ENCODE measurements around the gene CORO2B. TPM values are rescaled to one million over a fixed set of nuclear protein-coding genes. Genes with fewer than 3 reads are reported as not detected.

CORO2B gene
- total RNA-seq, 2 donors from 2014 or later, result 4.3 to 8.5 TPM

DNA sequence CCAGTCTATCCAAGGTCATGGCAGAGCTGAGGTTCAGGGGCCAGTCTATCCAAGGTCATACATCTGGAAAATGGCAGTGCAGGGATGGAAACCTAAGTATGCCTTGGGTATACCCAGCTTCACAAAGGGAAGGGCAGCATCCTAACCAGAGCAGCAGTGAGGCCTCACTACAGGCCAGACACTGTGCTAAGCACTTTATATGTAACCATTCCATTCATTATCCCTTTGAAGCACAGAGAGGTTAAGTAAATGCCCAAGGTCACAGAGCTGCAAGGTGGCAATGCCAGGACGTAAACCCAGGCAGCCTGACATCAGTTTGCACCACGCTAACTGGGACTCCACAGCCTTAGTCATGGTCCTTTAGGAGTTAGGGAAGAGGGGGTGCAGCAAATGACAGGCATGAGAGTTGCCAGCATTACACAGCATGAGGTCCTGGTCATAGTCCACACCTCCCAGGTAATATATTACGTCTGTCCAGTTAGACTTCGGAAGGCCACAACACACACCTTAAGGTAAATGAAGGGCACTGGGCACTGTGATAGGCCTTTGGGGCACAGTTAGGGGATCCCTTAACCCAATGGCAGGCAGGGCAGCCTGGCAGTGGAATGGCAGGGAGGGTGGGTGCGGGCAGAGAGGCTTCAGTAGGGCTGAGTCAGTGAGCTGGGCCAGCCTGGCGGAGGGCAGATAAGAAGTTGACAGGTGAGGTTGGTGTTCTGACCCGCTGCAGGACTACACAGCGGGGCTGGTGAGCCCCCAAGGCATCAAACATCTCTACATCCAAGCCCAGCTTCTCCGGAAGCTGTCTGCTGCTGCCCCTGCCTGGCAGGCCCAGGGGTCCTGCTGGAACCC lies 21.1 kb upstream of the CORO2B start:
- no peak overlapping the region for H3K27ac ChIP-seq
- no peaks in the 10 kb centered on the region for H3K27me3 ChIP-seq (replicated peaks; ENCODE audit: insufficient read depth)
- DNase-seq (ENCODE audit: low spot score) (no peak), ATAC-seq (ENCODE audit: insufficient number of reproducible peaks, low FRiP score, low read depth) (no peak)
- no peak overlapping the region for H3K4me3 ChIP-seq
- peaks cover 2 to 13% of the 10 kb centered on the region in 2 donors for H3K4me1 ChIP-seq (ENCODE audit: control insufficient read depth in 1 of 2, low read depth in 2 of 2)
- TF ChIP-seq, protein P1, sequence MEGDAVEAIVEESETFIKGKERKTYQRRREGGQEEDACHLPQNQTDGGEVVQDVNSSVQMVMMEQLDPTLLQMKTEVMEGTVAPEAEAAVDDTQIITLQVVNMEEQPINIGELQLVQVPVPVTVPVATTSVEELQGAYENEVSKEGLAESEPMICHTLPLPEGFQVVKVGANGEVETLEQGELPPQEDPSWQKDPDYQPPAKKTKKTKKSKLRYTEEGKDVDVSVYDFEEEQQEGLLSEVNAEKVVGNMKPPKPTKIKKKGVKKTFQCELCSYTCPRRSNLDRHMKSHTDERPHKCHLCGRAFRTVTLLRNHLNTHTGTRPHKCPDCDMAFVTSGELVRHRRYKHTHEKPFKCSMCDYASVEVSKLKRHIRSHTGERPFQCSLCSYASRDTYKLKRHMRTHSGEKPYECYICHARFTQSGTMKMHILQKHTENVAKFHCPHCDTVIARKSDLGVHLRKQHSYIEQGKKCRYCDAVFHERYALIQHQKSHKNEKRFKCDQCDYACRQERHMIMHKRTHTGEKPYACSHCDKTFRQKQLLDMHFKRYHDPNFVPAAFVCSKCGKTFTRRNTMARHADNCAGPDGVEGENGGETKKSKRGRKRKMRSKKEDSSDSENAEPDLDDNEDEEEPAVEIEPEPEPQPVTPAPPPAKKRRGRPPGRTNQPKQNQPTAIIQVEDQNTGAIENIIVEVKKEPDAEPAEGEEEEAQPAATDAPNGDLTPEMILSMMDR (IDR thresholded peaks at IDR 0.05), result no peak
- no peaks in the 10 kb centered on the region for H3K36me3 ChIP-seq
- no peaks in the 10 kb centered on the region for H3K9me3 ChIP-seq

GRCh38 chr15:68558318-68559305 lies 20.2 kb upstream of the CORO2B start:
- Histone ChIP-seq H3K27me3 (replicated peaks; ENCODE audit: insufficient read depth) (no peaks in the 10 kb centered on the region), H3K27ac (no peak overlapping the region), H3K4me1 (ENCODE audit: control insufficient read depth in 1 of 2, low read depth in 2 of 2) (peaks cover 2 to 13% of the 10 kb centered on the region in 2 donors), H3K36me3 (no peaks in the 10 kb centered on the region), H3K9me3 (no peaks in the 10 kb centered on the region), H3K4me3 (peak overlapping the region; percentile 85)
- DNase-seq (ENCODE audit: low spot score), result no peak
- TF ChIP-seq, protein P1 (IDR thresholded peaks at IDR 0.05), result no peak
- ATAC-seq (ENCODE audit: insufficient number of reproducible peaks, low FRiP score, low read depth), result no peak

DNA sequence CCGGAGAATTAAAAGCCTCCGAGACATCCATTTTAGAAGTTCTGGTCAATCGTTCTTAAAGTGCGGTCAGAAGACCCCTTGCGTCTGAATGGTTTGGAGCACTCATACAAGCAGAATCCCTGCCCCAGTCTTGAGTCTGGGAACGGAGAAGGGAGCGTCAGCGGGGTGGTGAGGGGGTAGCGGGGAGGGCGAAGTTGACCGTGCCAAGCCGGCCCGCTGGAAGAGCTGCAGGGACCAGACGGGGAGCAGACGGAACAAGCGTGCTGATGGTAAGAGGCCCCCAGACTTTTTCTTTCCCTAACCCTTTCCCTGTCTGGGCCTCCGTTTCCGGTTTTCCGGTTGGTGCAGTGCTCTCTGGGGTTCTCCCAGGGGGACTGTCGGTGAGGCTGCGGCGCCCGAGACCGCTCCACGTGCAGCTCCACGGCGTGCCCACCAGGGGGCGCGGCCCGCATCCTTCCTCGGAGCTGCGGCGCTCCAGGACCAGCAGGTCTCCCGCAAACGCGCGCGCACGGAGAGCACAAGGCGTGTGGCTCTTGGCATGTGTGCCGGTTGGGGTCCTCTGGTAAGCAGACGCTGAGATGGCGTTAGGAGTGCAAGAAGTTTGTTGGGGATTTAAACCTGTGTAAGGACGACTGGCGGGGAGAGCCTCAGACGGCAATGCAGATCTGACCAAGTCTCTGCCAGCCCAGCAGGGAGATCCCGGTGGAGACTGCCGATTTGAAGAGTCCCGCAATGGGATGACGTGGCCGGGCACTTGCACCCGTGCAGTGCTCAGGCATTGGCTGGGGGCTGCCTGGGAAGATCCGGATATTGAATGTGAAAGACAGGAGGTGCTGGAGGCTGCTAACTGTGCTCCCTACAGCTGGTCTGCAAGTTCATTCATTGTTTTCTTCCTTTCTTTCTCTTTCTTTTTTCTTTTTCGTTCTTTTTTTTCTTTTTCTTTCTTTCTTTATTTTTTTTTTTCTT lies 19.2 kb upstream of the CORO2B start:
- Histone ChIP-seq H3K27ac (no peak overlapping the region), H3K4me1 (ENCODE audit: control insufficient read depth in 1 of 2, low read depth in 2 of 2) (peaks cover 2 to 13% of the 10 kb centered on the region in 2 donors), H3K4me3 (peak overlapping the region; percentile 85), H3K9me3 (no peaks in the 10 kb centered on the region), H3K36me3 (no peaks in the 10 kb centered on the region), H3K27me3 (replicated peaks; ENCODE audit: insufficient read depth) (no peaks in the 10 kb centered on the region)
- TF ChIP-seq, protein P1 (IDR thresholded peaks at IDR 0.05), result peak; percentile 98
- no peak for DNase-seq (ENCODE audit: low spot score)
- peak; percentile 77 for ATAC-seq (ENCODE audit: insufficient number of reproducible peaks, low FRiP score, low read depth)

- Histone ChIP-seq H3K27ac (no peak overlapping the region), H3K4me1 (ENCODE audit: control insufficient read depth in 1 of 2, low read depth in 2 of 2) (peaks cover 2 to 13% of the 10 kb centered on the region in 2 donors), H3K4me3 (no peak overlapping the region), H3K36me3 (no peaks in the 10 kb centered on the region), H3K27me3 (replicated peaks; ENCODE audit: insufficient read depth) (no peaks in the 10 kb centered on the region), H3K9me3 (no peaks in the 10 kb centered on the region)
- TF ChIP-seq, protein P1 (IDR thresholded peaks at IDR 0.05), result no peak
- no peak for ATAC-seq (ENCODE audit: insufficient number of reproducible peaks, low FRiP score, low read depth)
- DNase-seq (ENCODE audit: low spot score), result no peak
Measured at GRCh38 chr15:68560501-68561113, 18.2 kb upstream of the CORO2B start.
